Common myeloid progenitor, CD34-positive (primary cell): ENCODE measurements around the gene HNF4A.

ENCODE experiments used
- CTCF ChIA-PET: fragments of 350-600 bp; sonication (Branson Sonifier 250); formaldehyde crosslinking; loops from one replicate; lab custom pipeline; 2021; ENCODE audit warnings: antibody characterized with exemption; lab: Charles Lee
- POLR2A ChIA-PET: fragments of 350-600 bp; sonication (Branson Sonifier 250); formaldehyde crosslinking; loops from one replicate; lab custom pipeline; 2021; ENCODE audit warnings: antibody characterized with exemption; lab: Charles Lee
- DNase-seq, 3 donors: peaks; one replicate each; pipeline versions ENCODE4 v3.0.0 to v3.0.0-alpha.2; 2013
- H3K27ac ChIP-seq, 2 experiments: 1 replicate in 1 of 2; 2 replicates in 1 of 2; pipeline ENCODE4 v1.7.0; 2013; ENCODE audit warnings: inconsistent platforms in 2 of 2, low read length in 2 of 2, mild to moderate bottlenecking in 2 of 2, low read depth in 1 of 2, moderate library complexity in 1 of 2; ENCODE audit not compliant: severe bottlenecking in 2 of 2, insufficient read depth in 1 of 2, poor library complexity in 1 of 2
- H3K27me3 ChIP-seq, 5 experiments: replicated peaks in 2 of 5; 1 replicate in 3 of 5; 2 replicates in 2 of 5; pipeline versions ENCODE4 v1.6.1 to v1.7.0; 2013; ENCODE audit warnings: low read length in 4 of 5, mild to moderate bottlenecking in 2 of 5, moderate library complexity in 2 of 5, inconsistent platforms in 1 of 5; ENCODE audit not compliant: insufficient read depth in 5 of 5, control insufficient read depth in 4 of 5
- H3K36me3 ChIP-seq, 4 experiments: 1 replicate in 2 of 4; 2 replicates in 2 of 4; pipeline versions ENCODE4 v1.6.1 to v1.7.0; 2013; ENCODE audit warnings: low read length in 3 of 4, control low read depth in 1 of 4, mild to moderate bottlenecking in 1 of 4; ENCODE audit not compliant: control insufficient read depth in 4 of 4, insufficient read depth in 4 of 4
- H3K4me1 ChIP-seq, 4 experiments: 1 replicate in 3 of 4; 2 replicates in 1 of 4; pipeline versions ENCODE4 v1.6.1 to v1.7.1; 2013; ENCODE audit warnings: low read length in 3 of 4, mild to moderate bottlenecking in 3 of 4, control low read depth in 1 of 4, inconsistent platforms in 1 of 4, moderate library complexity in 1 of 4; ENCODE audit not compliant: control insufficient read depth in 4 of 4, insufficient read depth in 4 of 4; ENCODE audit errors: control extremely low read depth in 1 of 4
- H3K4me3 ChIP-seq, 7 experiments: 1 replicate in 4 of 7; 2 replicates in 3 of 7; pipeline versions ENCODE4 v1.5.1 to v1.7.0; 2013; ENCODE audit warnings: mild to moderate bottlenecking in 7 of 7, low read length in 6 of 7, moderate library complexity in 6 of 7, inconsistent platforms in 2 of 7, low read depth in 2 of 7, control low read depth in 1 of 7; ENCODE audit not compliant: insufficient read depth in 4 of 7, control insufficient read depth in 1 of 7; ENCODE audit errors: extremely low read depth in 1 of 7
- H3K9me3 ChIP-seq, 5 experiments: 1 replicate in 4 of 5; 2 replicates in 1 of 5; pipeline versions ENCODE4 v1.6.1 to v1.7.1; 2013; ENCODE audit warnings: low read length in 4 of 5, mild to moderate bottlenecking in 2 of 5, inconsistent platforms in 1 of 5, low read depth in 1 of 5, moderate library complexity in 1 of 5; ENCODE audit not compliant: control insufficient read depth in 4 of 5, insufficient read depth in 2 of 5; ENCODE audit errors: control extremely low read depth in 1 of 5
- WGBS: methylation state at CpG from one replicate; pipeline ENCODE4 v1.1.5; 2013; ENCODE audit not compliant: insufficient coverage; 5-methylcytosine and 5-hydroxymethylcytosine counted together

HNF4A gene

DNA sequence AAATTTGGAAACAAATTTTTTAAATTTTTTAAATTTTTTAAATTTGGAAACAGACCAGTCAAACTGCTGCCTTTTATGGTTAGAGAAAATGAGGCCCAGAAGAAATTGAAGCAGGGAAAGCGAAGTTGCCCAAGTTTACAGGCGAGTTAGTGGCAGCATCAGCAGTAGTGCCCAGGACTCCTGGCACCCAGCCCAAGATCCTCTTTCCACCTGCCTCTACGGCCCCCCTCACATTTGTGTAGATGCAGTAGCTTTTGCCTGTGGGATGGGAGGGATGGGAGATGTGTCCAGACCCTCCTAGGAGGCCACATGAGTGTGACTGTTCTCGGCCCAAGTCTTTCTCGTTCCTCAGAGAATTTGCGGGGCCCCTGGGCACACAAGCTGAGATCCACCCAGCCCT, 49.8 kb downstream of the HNF4A start:
- POLR2A ChIA-PET: no interaction called here
- Histone ChIP-seq H3K27me3 (peaks cover 0 to 4% (median 0%) of the 10 kb centered on the region in 5 experiments), H3K9me3 (no peaks in the 10 kb centered on the region), H3K27ac (no peak overlapping the region), H3K36me3 (no peaks in the 10 kb centered on the region), H3K4me1 (peaks cover 0 to 3% (median 0%) of the 10 kb centered on the region in 4 experiments), H3K4me3 (no peak overlapping the region)
- DNase-seq: no peak
- CTCF ChIA-PET: interaction anchor here (0.8 kb wide), 1 partner anchor 12 kb away, joined by 3 read pairs; no protein-coding TSS in a partner anchor
- 86% methylated on average over 3 of the region's 6 CpGs for WGBS

DNA sequence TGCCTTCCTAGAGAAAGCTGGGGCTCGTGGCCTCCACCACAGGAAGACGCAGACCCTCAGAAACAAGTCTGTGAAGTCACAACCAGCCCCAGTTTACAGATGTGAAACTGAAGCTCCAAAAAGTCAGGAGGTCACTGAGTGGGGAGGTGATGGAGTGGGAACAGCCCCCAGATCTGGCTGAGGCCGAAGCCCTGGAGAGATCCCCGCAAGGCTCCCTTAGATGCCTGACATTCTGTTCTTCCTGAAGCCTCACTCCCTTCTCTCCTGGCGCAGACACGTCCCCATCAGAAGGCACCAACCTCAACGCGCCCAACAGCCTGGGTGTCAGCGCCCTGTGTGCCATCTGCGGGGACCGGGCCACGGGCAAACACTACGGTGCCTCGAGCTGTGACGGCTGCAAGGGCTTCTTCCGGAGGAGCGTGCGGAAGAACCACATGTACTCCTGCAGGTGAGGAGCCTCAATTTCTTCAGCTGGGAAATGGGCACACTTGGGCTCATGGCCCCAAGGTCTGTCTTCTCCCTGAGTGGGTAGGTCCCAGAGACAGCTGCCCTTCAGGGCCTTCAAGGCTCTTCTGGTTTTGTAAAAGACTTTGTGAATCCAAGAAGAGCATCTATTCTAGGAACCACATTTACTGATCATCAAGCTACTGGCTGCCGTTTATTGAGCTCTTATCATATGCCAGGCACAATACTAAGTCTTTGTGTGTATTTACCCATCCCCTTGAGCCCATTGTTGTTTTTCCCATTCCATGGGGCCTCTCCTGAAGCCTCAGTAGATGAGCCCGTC, 50.5 kb downstream of the HNF4A start:
- no peak overlapping the region for H3K4me3 ChIP-seq
- H3K27ac ChIP-seq: no peak overlapping the region
- no peak for DNase-seq
- no peaks in the 10 kb centered on the region for H3K36me3 ChIP-seq
- H3K27me3 ChIP-seq: peaks cover 0 to 2% (median 0%) of the 10 kb centered on the region in 5 experiments
- WGBS: 89% methylated on average over 20 of the region's 20 CpGs
- POLR2A ChIA-PET: no interaction called here
- H3K4me1 ChIP-seq: peaks cover 0 to 3% (median 0%) of the 10 kb centered on the region in 4 experiments
- CTCF ChIA-PET: interaction anchor here (0.8 to 2.2 kb wide), 4 partner anchors 9 to 294 kb away, joined by 3 to 7 read pairs (median 3); no protein-coding TSS in a partner anchor
- H3K9me3 ChIP-seq: no peaks in the 10 kb centered on the region

DNA sequence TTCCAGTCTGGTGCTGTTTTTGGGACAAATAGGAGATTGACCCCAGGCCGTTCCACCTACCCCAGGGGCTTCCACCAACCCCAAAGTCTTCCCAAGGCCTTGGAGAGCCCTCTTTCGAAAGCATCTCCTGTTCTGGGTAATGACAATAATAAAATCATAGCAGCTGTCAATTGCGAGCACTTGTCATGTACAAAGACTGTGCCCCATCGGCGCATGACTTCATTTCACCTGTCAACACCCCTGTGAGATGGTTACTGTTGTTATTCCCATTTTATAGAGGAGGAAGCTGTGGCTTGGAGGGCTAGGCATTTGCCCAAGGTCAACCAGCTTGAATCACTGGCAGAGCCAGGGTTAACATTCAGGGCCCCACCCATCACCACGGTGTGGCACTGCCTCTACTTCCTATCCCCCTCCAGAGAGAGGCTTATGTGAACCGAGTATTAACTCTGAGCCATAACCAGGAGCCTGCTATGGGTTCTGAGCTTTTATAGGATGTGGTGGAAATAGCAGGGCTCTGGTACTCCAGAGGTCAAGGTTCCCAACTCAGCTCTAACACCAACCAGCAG, 51.2 kb downstream of the HNF4A start:
- Histone ChIP-seq H3K36me3 (no peaks in the 10 kb centered on the region), H3K27me3 (peaks cover 0 to 2% (median 0%) of the 10 kb centered on the region in 5 experiments), H3K27ac (no peak overlapping the region), H3K4me3 (no peak overlapping the region), H3K4me1 (peaks cover 0 to 3% (median 0%) of the 10 kb centered on the region in 4 experiments), H3K9me3 (no peaks in the 10 kb centered on the region)
- 89% methylated on average over 3 of the region's 7 CpGs for WGBS
- ChIA-PET POLR2A (interaction anchor here (0.6 kb wide), 1 partner anchor 26 kb away, joined by 3 read pairs; no protein-coding TSS in a partner anchor), CTCF (interaction anchor here (1.1 to 2.2 kb wide), 3 partner anchors 10 to 294 kb away, joined by 3 to 7 read pairs (median 3); no protein-coding TSS in a partner anchor)
- DNase-seq: no peak

DNA sequence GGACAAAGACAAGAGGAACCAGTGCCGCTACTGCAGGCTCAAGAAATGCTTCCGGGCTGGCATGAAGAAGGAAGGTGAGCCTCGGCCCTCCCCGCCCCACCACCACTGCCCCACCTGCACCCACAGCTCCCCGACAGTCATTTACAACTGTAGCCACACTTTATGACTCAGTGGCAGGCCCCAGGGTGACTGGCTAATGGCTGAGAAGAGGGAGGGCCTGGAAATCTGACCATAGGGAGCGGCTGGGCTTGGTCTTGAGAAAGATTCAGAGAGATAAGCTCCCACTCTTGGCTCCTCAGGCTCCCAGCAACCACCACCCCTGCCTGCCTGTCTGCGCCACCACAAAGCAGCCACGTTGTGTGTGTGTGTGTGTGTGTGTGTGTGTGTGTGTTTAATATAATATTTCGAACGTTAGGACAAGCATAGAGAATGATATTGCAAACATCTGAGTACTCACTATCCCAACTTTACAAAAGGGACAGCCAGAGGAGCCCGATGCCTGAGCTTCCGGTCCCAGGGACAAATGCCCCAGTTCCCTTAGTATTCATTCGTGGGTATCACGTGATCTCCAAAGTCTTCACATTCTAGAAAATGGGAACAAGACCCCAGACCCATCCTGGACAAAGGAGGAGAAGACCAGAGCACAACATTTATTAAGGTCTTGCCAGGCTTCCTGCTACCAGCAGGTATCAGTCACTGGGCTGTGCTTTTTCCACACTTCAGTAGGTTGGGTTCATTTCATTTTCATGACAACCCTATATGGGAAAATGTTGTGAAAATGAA, 52.1 kb downstream of the HNF4A start:
- Histone ChIP-seq H3K36me3 (no peaks in the 10 kb centered on the region), H3K27me3 (peaks cover 0 to 6% (median 3%) of the 10 kb centered on the region in 5 experiments), H3K4me3 (no peak overlapping the region), H3K27ac (no peak overlapping the region), H3K9me3 (no peaks in the 10 kb centered on the region), H3K4me1 (peaks cover 0 to 3% (median 0%) of the 10 kb centered on the region in 4 experiments)
- ChIA-PET POLR2A (no interaction called here), CTCF (interaction anchor here (0.8 to 2.2 kb wide), 2 partner anchors 11 to 54 kb away, joined by 3 to 7 read pairs; no protein-coding TSS in a partner anchor)
- no peak for DNase-seq
- 100% methylated on average over 1 of the region's 14 CpGs for WGBS

DNA sequence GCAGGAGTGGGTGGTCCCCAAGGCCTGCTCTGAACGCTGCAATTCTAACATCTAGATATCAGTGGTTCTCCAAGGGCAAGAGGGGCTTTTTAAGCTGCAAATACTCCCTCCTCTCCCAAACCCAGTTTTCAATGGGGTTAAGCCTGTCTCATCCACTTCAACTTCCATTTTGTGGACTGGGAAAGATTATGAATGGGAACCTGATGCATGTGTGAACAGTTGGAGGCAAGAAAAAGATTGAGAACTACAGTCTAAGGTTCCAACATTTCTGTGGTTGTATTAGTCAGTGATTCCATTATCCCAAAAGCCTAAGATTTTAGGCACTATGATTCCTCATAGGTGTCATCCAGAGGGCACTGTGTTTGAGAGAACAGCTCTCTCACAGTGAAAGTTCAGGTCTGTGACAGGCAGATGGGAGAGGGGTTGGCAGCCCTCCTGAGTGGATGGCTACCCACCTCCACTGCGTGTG, 53.7 kb downstream of the HNF4A start:
- Histone ChIP-seq H3K9me3 (no peaks in the 10 kb centered on the region), H3K27me3 (peaks cover 0 to 12% (median 7%) of the 10 kb centered on the region in 5 experiments), H3K4me3 (no peak overlapping the region), H3K27ac (no peak overlapping the region), H3K4me1 (peaks cover 0 to 3% (median 0%) of the 10 kb centered on the region in 4 experiments), H3K36me3 (no peaks in the 10 kb centered on the region)
- ChIA-PET POLR2A (no interaction called here), CTCF (no interaction called here)
- WGBS: 83% methylated on average over 2 of the region's 2 CpGs
- DNase-seq: no peak

DNA sequence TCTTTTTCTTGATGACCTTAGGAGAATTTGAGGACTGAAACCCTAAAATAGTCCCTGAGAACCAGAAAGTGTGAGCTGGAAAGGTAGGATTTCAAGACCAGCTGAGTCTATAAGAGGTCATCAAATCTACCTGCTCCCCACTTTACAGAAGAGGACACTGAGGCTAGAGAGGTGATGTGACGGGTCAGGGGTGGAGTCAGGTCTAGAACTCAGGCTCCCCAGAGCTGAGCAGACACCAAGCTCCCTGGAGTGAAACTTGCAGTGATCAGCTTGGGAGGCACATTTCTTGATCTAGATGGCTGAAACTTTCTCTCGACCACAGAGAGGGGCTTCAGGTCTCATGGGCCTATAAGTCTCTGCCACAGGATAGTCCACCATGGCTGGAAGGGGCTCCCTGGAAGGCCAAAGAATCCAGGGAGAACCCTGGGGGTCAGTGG, 55.1 kb downstream of the HNF4A start:
- H3K4me1 ChIP-seq: peaks cover 0 to 3% (median 0%) of the 10 kb centered on the region in 4 experiments
- no peak overlapping the region for H3K27ac ChIP-seq
- CTCF ChIA-PET: no interaction called here
- POLR2A ChIA-PET: no interaction called here
- no peak overlapping the region for H3K4me3 ChIP-seq
- no peaks in the 10 kb centered on the region for H3K36me3 ChIP-seq
- DNase-seq: no peak
- H3K9me3 ChIP-seq: no peaks in the 10 kb centered on the region
- peaks cover 0 to 22% (median 7%) of the 10 kb centered on the region in 5 experiments for H3K27me3 ChIP-seq
- 100% methylated on average over 2 of the region's 2 CpGs for WGBS
